ENCODE measurements around the gene NKIRAS2. TPM values are rescaled to one million over a fixed set of nuclear protein-coding genes. Genes with fewer than 3 reads are reported as not detected.

Gene NKIRAS2
- polyA plus RNA-seq, 1 donor (not counting 4 experiments of a cell fraction or from before 2014, with no cell fraction given), result 26.3 TPM

GRCh38 chr17:42027961-42028790, 8.3 kb downstream of the NKIRAS2 start:
- H3K4me1 ChIP-seq (ENCODE audit: control insufficient read depth, extremely low read depth, insufficient read depth, low read length), result peaks cover 8% of the 10 kb centered on the region
- no peaks in the 10 kb centered on the region for H3K9me3 ChIP-seq (ENCODE audit: control insufficient read depth, low read depth, low read length)
- dilution Hi-C loops (cut with MboI; ENCODE audit: extremely low pct_ligation_motif_present, low sequenced_read_pairs), result no loop called here
- no peak overlapping the region for H3K27ac ChIP-seq (ENCODE audit: control insufficient read depth, insufficient read depth, low read length)
- TF ChIP-seq EZH2 (IDR thresholded peaks at IDR 0.05; ENCODE audit: low read length), result no peak
- peak; percentile 27 to 54 (median 48) for TF ChIP-seq CTCF (optimal IDR thresholded peaks at IDR 0.05 in 1 of 3, IDR thresholded peaks at IDR 0.05 in 1 of 3, conservative IDR thresholded peaks at IDR 0.05 in 1 of 3; ENCODE audit: extremely low read depth in 1 of 3, insufficient read depth in 2 of 3, low read length in 3 of 3)
- no peak overlapping the region for H3K4me3 ChIP-seq (ENCODE audit: control insufficient read depth in 2 of 3, extremely low read depth in 1 of 3, insufficient read depth in 2 of 3, low read depth in 1 of 3, low read length in 3 of 3)
- no peak overlapping the region for H3K9ac ChIP-seq (ENCODE audit: control insufficient read depth, extremely low read depth, insufficient read depth, low read length)
- H3K36me3 ChIP-seq (ENCODE audit: control insufficient read depth in 2 of 2, extremely low read depth in 1 of 2, insufficient read depth in 2 of 2, low read length in 2 of 2), result peaks cover 10 to 11% of the 10 kb centered on the region in 2 experiments
- no peak overlapping the region for H2AFZ ChIP-seq (ENCODE audit: control insufficient read depth, low read length)
- H3K9me1 ChIP-seq (ENCODE audit: control insufficient read depth, extremely low read depth, insufficient read depth, low read length), result no peaks in the 10 kb centered on the region
- H4K20me1 ChIP-seq (ENCODE audit: control insufficient read depth, extremely low read depth, insufficient read depth, low read length), result no peaks in the 10 kb centered on the region
- FAIRE-seq, result no peak
- no peak for DNase-seq (ENCODE audit: low read depth, low spot score)
- no peaks in the 10 kb centered on the region for H3K79me2 ChIP-seq (ENCODE audit: control insufficient read depth, insufficient read depth, low read length)
- H3K27me3 ChIP-seq (ENCODE audit: control insufficient read depth, extremely low read depth, insufficient read depth, low read length), result no peaks in the 10 kb centered on the region
- no peak overlapping the region for H3K4me2 ChIP-seq (ENCODE audit: control insufficient read depth, extremely low read depth, insufficient read depth, low read depth, low read length)

- H3K9ac ChIP-seq (ENCODE audit: control insufficient read depth, extremely low read depth, insufficient read depth, low read length), result no peak overlapping the region
- no peak for DNase-seq (ENCODE audit: low read depth, low spot score)
- peaks cover 6% of the 10 kb centered on the region in 2 experiments for H3K36me3 ChIP-seq (ENCODE audit: control insufficient read depth in 2 of 2, extremely low read depth in 1 of 2, insufficient read depth in 2 of 2, low read length in 2 of 2)
- peaks cover 8% of the 10 kb centered on the region for H3K4me1 ChIP-seq (ENCODE audit: control insufficient read depth, extremely low read depth, insufficient read depth, low read length)
- H4K20me1 ChIP-seq (ENCODE audit: control insufficient read depth, extremely low read depth, insufficient read depth, low read length), result no peaks in the 10 kb centered on the region
- H3K79me2 ChIP-seq (ENCODE audit: control insufficient read depth, insufficient read depth, low read length), result no peaks in the 10 kb centered on the region
- no peak overlapping the region for H3K4me3 ChIP-seq (ENCODE audit: control insufficient read depth in 2 of 3, extremely low read depth in 1 of 3, insufficient read depth in 2 of 3, low read depth in 1 of 3, low read length in 3 of 3)
- TF ChIP-seq CTCF (optimal IDR thresholded peaks at IDR 0.05 in 1 of 3, IDR thresholded peaks at IDR 0.05 in 1 of 3, conservative IDR thresholded peaks at IDR 0.05 in 1 of 3; ENCODE audit: extremely low read depth in 1 of 3, insufficient read depth in 2 of 3, low read length in 3 of 3), result no peak
- no peak for TF ChIP-seq EZH2 (IDR thresholded peaks at IDR 0.05; ENCODE audit: low read length)
- no peak overlapping the region for H3K4me2 ChIP-seq (ENCODE audit: control insufficient read depth, extremely low read depth, insufficient read depth, low read depth, low read length)
- H2AFZ ChIP-seq (ENCODE audit: control insufficient read depth, low read length), result no peak overlapping the region
- no peak for FAIRE-seq
- no peaks in the 10 kb centered on the region for H3K27me3 ChIP-seq (ENCODE audit: control insufficient read depth, extremely low read depth, insufficient read depth, low read length)
- H3K9me3 ChIP-seq (ENCODE audit: control insufficient read depth, low read depth, low read length), result no peaks in the 10 kb centered on the region
- H3K9me1 ChIP-seq (ENCODE audit: control insufficient read depth, extremely low read depth, insufficient read depth, low read length), result no peaks in the 10 kb centered on the region
- H3K27ac ChIP-seq (ENCODE audit: control insufficient read depth, insufficient read depth, low read length), result no peak overlapping the region
- dilution Hi-C loops (cut with MboI; ENCODE audit: extremely low pct_ligation_motif_present, low sequenced_read_pairs), result no loop called here
These were observed 8.9 kb downstream of the NKIRAS2 start for GRCh38 chr17:42028791-42029127.
